ENCODE data around the gene ENTPD1.
"Not testable (repeated sequence)": the region's sequence is repeated elsewhere in the genome, so short reads cannot be mapped to it uniquely, and the experiment has no call there.

Gene ENTPD1

GRCh38 chr10:95798096-95798855 is 42.3 kb downstream of the ENTPD1 start:
- no peak for DNase-seq

- DNase-seq = not testable (repeated sequence)
These were observed 44.3 kb downstream of the ENTPD1 start for GRCh38 chr10:95800286-95800685.

GRCh38 chr10:95806687-95807380 is 50.9 kb downstream of the ENTPD1 start:
- DNase-seq = not testable (repeated sequence)

- not testable (repeated sequence) for DNase-seq
These were observed 52.8 kb downstream of the ENTPD1 start for GRCh38 chr10:95808705-95809308.

GRCh38 chr10:95809370-95810197 is 53.6 kb downstream of the ENTPD1 start:
- no peak for DNase-seq

GRCh38 chr10:95810198-95810976 is 54.4 kb downstream of the ENTPD1 start:
- no peak for DNase-seq

- DNase-seq = no peak
These were observed 57.2 kb downstream of the ENTPD1 start for GRCh38 chr10:95813054-95813685.

GRCh38 chr10:95814011-95814727 is 58.2 kb downstream of the ENTPD1 start:
- no peak for DNase-seq

- DNase-seq = no peak
These were observed 59.2 kb downstream of the ENTPD1 start for GRCh38 chr10:95815133-95815532.

GRCh38 chr10:95815701-95816240 is 59.8 kb downstream of the ENTPD1 start:
- DNase-seq = no peak

GRCh38 chr10:95818010-95818409 is 62.0 kb downstream of the ENTPD1 start:
- DNase-seq = no peak

GRCh38 chr10:95818668-95819067 is 62.7 kb downstream of the ENTPD1 start:
- DNase-seq = no peak

- DNase-seq = no peak
These were observed 63.8 kb downstream of the ENTPD1 start for GRCh38 chr10:95819620-95820329.

- no peak for DNase-seq
These were observed 64.4 kb downstream of the ENTPD1 start for GRCh38 chr10:95820363-95820762.

GRCh38 chr10:95821720-95822119 is 65.8 kb downstream of the ENTPD1 start:
- DNase-seq = no peak

GRCh38 chr10:95830044-95830443 is 74.1 kb downstream of the ENTPD1 start:
- no peak for DNase-seq

- DNase-seq = no peak
These were observed 75.1 kb downstream of the ENTPD1 start for GRCh38 chr10:95831076-95831475.

GRCh38 chr10:95831515-95831914 is 75.6 kb downstream of the ENTPD1 start:
- DNase-seq = no peak

GRCh38 chr10:95832216-95833041 is 76.5 kb downstream of the ENTPD1 start:
- peak; percentile 49 for DNase-seq

All from activated naive CD4-positive, alpha-beta T cell treated with Interleukin-2 at 50 U/mL for 16 hours (primary cell).